Sigmoid colon (tissue), 4 donors: ENCODE data around the gene SCYGR4.

ENCODE experiments used
- CTCF ChIP-seq, 4 experiments: fragments of 450-650 bp in 3 of 4; fragments of 200-600 bp in 1 of 4; IDR thresholded peaks; one replicate each; pipeline ENCODE4 v1.5.1; 2016 to 2019; ENCODE audit warnings: antibody characterized with exemption in 4 of 4, mild to moderate bottlenecking in 3 of 4, moderate library complexity in 2 of 4
- EP300 ChIP-seq, 4 donors: sonication (generic); formaldehyde crosslinking; IDR thresholded peaks; one replicate each; pipeline ENCODE4 v1.6.1; 2017; ENCODE audit warnings: antibody characterized with exemption in 4 of 4
- POLR2A ChIP-seq, 2 donors: fragments of 450-650 bp; IDR thresholded peaks; one replicate each; pipeline ENCODE4 v1.6.1; 2016; ENCODE audit warnings: antibody characterized with exemption in 2 of 2, mild to moderate bottlenecking in 2 of 2, moderate library complexity in 2 of 2
- POLR2AphosphoS5 ChIP-seq, 4 donors: sonication (generic); formaldehyde crosslinking; IDR thresholded peaks; one replicate each; pipeline ENCODE4 v1.6.1; 2017; ENCODE audit warnings: antibody characterized with exemption in 4 of 4

- TF ChIP-seq POLR2A (IDR thresholded peaks at IDR 0.05) (no peak), CTCF (IDR thresholded peaks at IDR 0.05) (no peak), EP300 (IDR thresholded peaks at IDR 0.05) (no peak), POLR2AphosphoS5 (IDR thresholded peaks at IDR 0.05) (no peak)
Measured at GRCh38 chr2:227610123-227610522, 7.2 kb upstream of the SCYGR4 start.
